ENCODE measurements around the gene PTRH1.

Gene PTRH1

DNA sequence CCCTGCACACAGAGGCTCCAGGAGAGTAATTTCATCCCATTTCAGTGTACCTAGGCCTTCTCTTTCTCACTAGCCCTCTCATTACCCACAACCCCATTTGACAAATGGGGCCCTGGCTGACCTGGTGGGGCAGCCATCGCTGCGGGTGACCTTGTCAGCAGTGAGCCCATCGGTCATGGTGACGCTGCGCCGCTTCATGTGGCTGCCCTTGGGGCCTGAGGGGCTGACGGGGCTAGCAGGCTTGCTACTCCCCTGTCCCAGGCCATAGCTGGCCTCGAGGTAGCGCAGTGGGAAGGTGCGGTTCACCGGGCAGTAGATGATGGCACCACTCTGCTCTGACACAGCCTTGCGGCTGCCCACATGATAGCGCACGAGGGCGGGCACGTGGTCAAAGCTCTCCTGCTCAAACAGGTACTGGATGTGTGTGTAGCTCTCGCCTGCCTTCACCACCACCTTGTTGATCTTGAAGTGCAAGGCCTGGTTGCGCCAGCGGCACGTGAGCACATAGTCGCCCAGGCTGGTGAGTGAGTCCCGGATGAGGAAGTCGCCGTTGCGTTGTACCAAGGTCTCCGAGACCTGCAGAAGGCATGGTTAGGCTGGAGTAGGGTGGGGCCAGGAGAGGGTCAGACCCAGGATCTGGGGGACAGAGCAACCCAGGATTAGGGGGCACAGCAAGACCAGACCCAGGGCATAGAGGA is 33.8 kb upstream of the PTRH1 start:
- Histone ChIP-seq H3K36me3 (ENCODE audit: control insufficient read depth, low read length) (peaks cover 43% of the 10 kb centered on the region), H3K9me3 (ENCODE audit: control insufficient read depth, insufficient read depth, low read length) (no peaks in the 10 kb centered on the region), H3K4me2 (ENCODE audit: low read length) (no peak overlapping the region), H4K20me1 (ENCODE audit: control insufficient read depth, insufficient read depth, low read depth, low read length) (no peaks in the 10 kb centered on the region), H3K4me1 (ENCODE audit: control insufficient read depth, low read length) (no peaks in the 10 kb centered on the region), H3K79me2 (ENCODE audit: control insufficient read depth, low read length) (no peaks in the 10 kb centered on the region), H3F3A (ENCODE audit: control insufficient read depth, insufficient read depth) (no peaks in the 10 kb centered on the region), H3K27me3 (ENCODE audit: control insufficient read depth, low read length) (no peaks in the 10 kb centered on the region), H3K4me3 (ENCODE audit: low read length) (no peak overlapping the region), H3K27ac (ENCODE audit: low read depth, low read length) (no peak overlapping the region), H3K9me2 (replicated peaks; ENCODE audit: control insufficient read depth, low read length) (no peaks in the 10 kb centered on the region)
- TF ChIP-seq, protein P1, sequence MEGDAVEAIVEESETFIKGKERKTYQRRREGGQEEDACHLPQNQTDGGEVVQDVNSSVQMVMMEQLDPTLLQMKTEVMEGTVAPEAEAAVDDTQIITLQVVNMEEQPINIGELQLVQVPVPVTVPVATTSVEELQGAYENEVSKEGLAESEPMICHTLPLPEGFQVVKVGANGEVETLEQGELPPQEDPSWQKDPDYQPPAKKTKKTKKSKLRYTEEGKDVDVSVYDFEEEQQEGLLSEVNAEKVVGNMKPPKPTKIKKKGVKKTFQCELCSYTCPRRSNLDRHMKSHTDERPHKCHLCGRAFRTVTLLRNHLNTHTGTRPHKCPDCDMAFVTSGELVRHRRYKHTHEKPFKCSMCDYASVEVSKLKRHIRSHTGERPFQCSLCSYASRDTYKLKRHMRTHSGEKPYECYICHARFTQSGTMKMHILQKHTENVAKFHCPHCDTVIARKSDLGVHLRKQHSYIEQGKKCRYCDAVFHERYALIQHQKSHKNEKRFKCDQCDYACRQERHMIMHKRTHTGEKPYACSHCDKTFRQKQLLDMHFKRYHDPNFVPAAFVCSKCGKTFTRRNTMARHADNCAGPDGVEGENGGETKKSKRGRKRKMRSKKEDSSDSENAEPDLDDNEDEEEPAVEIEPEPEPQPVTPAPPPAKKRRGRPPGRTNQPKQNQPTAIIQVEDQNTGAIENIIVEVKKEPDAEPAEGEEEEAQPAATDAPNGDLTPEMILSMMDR (IDR thresholded peaks at IDR 0.05; ENCODE audit: low read depth, low read length, poor library complexity, severe bottlenecking): no peak
- TF ChIP-seq EZH2phosphoT487 (IDR thresholded peaks at IDR 0.05; ENCODE audit: borderline replicate concordance, low read length): no peak

DNA sequence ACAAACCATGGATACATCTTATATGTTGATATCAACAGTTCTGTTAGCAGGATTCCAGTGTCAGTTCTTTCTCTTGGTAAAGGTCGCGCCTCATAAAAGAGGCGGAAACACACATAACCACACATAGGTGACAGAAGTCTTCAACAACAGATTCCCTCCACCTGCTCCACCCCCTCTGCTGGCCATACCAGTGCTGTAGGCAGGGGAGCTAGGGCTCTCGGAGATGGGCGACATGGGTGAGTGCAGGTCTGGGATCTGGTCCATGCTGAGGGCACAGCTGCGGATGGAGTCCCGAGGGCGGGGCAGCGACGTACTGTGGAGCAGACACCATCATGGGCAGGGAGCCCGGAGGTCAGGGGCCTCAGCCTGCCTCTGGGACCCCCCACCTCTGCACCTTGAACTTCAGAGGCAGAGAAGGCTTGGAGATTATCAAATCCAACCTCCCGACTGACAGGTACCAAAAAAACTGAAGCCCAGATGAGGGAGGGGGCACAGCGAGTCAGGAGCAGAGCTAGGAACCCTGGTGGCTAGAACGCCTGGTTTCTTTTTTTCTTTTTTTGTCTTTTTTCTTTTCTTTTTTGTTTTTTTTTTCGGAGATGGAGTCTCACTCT is 31.6 kb upstream of the PTRH1 start:
- TF ChIP-seq EZH2phosphoT487 (IDR thresholded peaks at IDR 0.05; ENCODE audit: borderline replicate concordance, low read length): no peak
- TF ChIP-seq, protein P1 (IDR thresholded peaks at IDR 0.05; ENCODE audit: low read depth, low read length, poor library complexity, severe bottlenecking): no peak
- no peaks in the 10 kb centered on the region for H3K9me2 ChIP-seq (replicated peaks; ENCODE audit: control insufficient read depth, low read length)
- H3K36me3 ChIP-seq (ENCODE audit: control insufficient read depth, low read length): peaks cover 48% of the 10 kb centered on the region

DNA sequence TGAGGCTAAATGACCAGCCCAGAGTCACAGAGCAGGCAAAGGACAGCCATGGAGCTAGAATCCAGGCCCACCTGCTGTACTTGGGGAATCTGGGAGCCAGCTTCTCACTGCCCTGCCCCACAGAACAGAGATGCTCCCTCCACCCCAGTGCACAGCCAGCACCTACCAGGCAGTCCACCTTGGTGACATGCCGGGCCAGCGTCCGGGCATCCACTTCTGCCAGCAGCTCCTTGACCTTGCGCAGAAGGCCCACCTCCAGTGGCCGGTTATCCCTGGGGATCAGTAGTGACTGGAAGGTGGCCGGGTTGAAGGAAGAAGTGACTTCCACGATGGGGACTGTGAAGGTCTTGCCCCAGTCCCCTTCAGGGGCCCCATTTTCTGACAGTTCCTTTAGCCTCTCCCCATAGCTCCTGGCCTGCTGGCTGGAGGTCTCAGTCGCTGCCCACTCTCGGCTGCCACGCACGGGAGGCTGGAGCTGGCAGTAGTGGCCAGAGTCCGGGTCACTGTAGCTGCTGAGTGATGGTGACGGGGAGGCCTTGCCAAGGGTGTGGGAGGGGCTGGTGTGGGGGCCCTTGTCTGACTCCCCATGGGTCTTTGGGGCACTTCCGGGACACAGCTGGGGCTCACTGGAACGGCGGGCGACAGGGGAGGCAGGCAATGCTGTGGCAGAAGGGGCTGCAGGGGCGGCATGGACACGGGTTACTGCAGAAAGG is 29.1 kb upstream of the PTRH1 start:
- TF ChIP-seq, protein P1 (IDR thresholded peaks at IDR 0.05; ENCODE audit: low read depth, low read length, poor library complexity, severe bottlenecking): no peak
- no peak for TF ChIP-seq EZH2phosphoT487 (IDR thresholded peaks at IDR 0.05; ENCODE audit: borderline replicate concordance, low read length)
- H3K27ac ChIP-seq (ENCODE audit: low read depth, low read length): no peak overlapping the region
- H3F3A ChIP-seq (ENCODE audit: control insufficient read depth, insufficient read depth): no peaks in the 10 kb centered on the region
- H3K4me2 ChIP-seq (ENCODE audit: low read length): no peak overlapping the region
- no peaks in the 10 kb centered on the region for H3K9me3 ChIP-seq (ENCODE audit: control insufficient read depth, insufficient read depth, low read length)
- no peaks in the 10 kb centered on the region for H3K79me2 ChIP-seq (ENCODE audit: control insufficient read depth, low read length)
- no peaks in the 10 kb centered on the region for H4K20me1 ChIP-seq (ENCODE audit: control insufficient read depth, insufficient read depth, low read depth, low read length)
- no peak overlapping the region for H3K4me3 ChIP-seq (ENCODE audit: low read length)
- no peaks in the 10 kb centered on the region for H3K27me3 ChIP-seq (ENCODE audit: control insufficient read depth, low read length)
- no peaks in the 10 kb centered on the region for H3K9me2 ChIP-seq (replicated peaks; ENCODE audit: control insufficient read depth, low read length)
- H3K4me1 ChIP-seq (ENCODE audit: control insufficient read depth, low read length): no peaks in the 10 kb centered on the region
- peaks cover 33% of the 10 kb centered on the region for H3K36me3 ChIP-seq (ENCODE audit: control insufficient read depth, low read length)

More for the DNA sequence above, 31.6 kb upstream of the PTRH1 start:
- H3K79me2 ChIP-seq (ENCODE audit: control insufficient read depth, low read length): no peaks in the 10 kb centered on the region
- no peaks in the 10 kb centered on the region for H3K9me3 ChIP-seq (ENCODE audit: control insufficient read depth, insufficient read depth, low read length)
- H4K20me1 ChIP-seq (ENCODE audit: control insufficient read depth, insufficient read depth, low read depth, low read length): no peaks in the 10 kb centered on the region
- no peaks in the 10 kb centered on the region for H3F3A ChIP-seq (ENCODE audit: control insufficient read depth, insufficient read depth)
- no peak overlapping the region for H3K4me2 ChIP-seq (ENCODE audit: low read length)
- H3K4me3 ChIP-seq (ENCODE audit: low read length): no peak overlapping the region
- H3K27ac ChIP-seq (ENCODE audit: low read depth, low read length): no peak overlapping the region
- H3K4me1 ChIP-seq (ENCODE audit: control insufficient read depth, low read length): no peaks in the 10 kb centered on the region
- H3K27me3 ChIP-seq (ENCODE audit: control insufficient read depth, low read length): no peaks in the 10 kb centered on the region

Data from DOHH2 (cell line).